Stomach (tissue), 9 donors: ENCODE measurements around the gene TRIP13. TPM values are rescaled to one million over a fixed set of nuclear protein-coding genes. Genes with fewer than 3 reads are reported as not detected.

ENCODE experiments used
- DNase-seq, 2 donors: peaks; one replicate each; pipeline versions ENCODE4 v3.0.0 to v3.0.0-alpha.2; 2013 to 2019
- H3K27ac ChIP-seq, 5 donors: fragments of 200-600 bp in 4 of 5; sonication (generic) in 4 of 5; one replicate each; pipeline ENCODE4 v1.5.1; 2013 to 2019; ENCODE audit warnings: mild to moderate bottlenecking in 1 of 5, moderate library complexity in 1 of 5
- H3K27me3 ChIP-seq, 3 donors: fragments of 200-600 bp; sonication (generic); one replicate each; pipeline ENCODE4 v1.5.1; 2017 to 2019; ENCODE audit warnings: mixed run types in 1 of 3
- H3K36me3 ChIP-seq, 4 donors: fragments of 200-600 bp; sonication (generic); 1 replicate in 3 of 4; 2 replicates in 1 of 4; pipeline ENCODE4 v1.5.1; 2016 to 2019
- H3K4me1 ChIP-seq, 4 donors: fragments of 200-600 bp; sonication (generic); one replicate each; pipeline ENCODE4 v1.5.1; 2016 to 2019
- H3K4me3 ChIP-seq, 4 donors: fragments of 200-600 bp; sonication (generic) in 3 of 4; one replicate each; pipeline ENCODE4 v1.5.1; 2016 to 2019; ENCODE audit warnings: mild to moderate bottlenecking in 1 of 4
- H3K9me3 ChIP-seq, 4 donors: fragments of 200-600 bp; sonication (generic); one replicate each; pipeline ENCODE4 v1.5.1; 2016 to 2019
- EP300 ChIP-seq: sonication (generic); formaldehyde crosslinking; IDR thresholded peaks from one replicate; pipeline ENCODE4 v1.6.1; 2017; ENCODE audit warnings: antibody characterized with exemption
- POLR2A ChIP-seq, 4 donors: fragments of 450-650 bp; IDR thresholded peaks; one replicate each; pipeline ENCODE4 v1.6.1; 2016; ENCODE audit warnings: antibody characterized with exemption in 4 of 4, control low read depth in 2 of 4, mild to moderate bottlenecking in 1 of 4, moderate library complexity in 1 of 4
- POLR2AphosphoS5 ChIP-seq, 3 donors: sonication (generic); formaldehyde crosslinking; IDR thresholded peaks; one replicate each; pipeline ENCODE4 v1.6.1; 2016; ENCODE audit warnings: antibody characterized with exemption in 3 of 3
- WGBS, 5 donors: extraction: QIAGEN DNeasy Blood & Tissue Kit in 3 of 5; methylation state at CpG; one replicate each; pipeline versions ENCODE4 v1.1.5 to v1.1.7; 2013 to 2018; 5-methylcytosine and 5-hydroxymethylcytosine counted together
- intact Hi-C: fragments of 100-400 bp; cut with DNase I; formaldehyde crosslinking; loops from one replicate; pipeline ENCODE4 v1.15.1; 2023; ENCODE audit warnings: low total_unique reads
- polyA plus RNA-seq, 3 donors: library from polyadenylated mRNA; stranded (reverse); fragments of 200-250 nt; gene quantifications; one replicate each; pipeline ENCODE4 v1.2.3, GENCODE V29; 2013
- total RNA-seq, 5 donors: library from RNA; depleted of rRNA; stranded (reverse); fragments of >200 nt; gene quantifications; one replicate each; pipeline versions ENCODE4 v1.1.0 to v1.2.3, GENCODE V29; 2014 to 2016
- TF ChIP-seq, protein P1 (sequence below), 7 experiments: fragments of 450-650 bp in 4 of 7; fragments of 200-600 bp in 3 of 7; sonication (generic) in 3 of 7; IDR thresholded peaks; one replicate each; pipeline ENCODE4 v1.5.1; 2016 to 2019; ENCODE audit warnings: antibody characterized with exemption in 7 of 7, control low read depth in 2 of 7, mild to moderate bottlenecking in 1 of 7
- donor health status: healthy with polysubstance abuse.
- donor health status: Bipolar disorder and iron deficiency.
- donor health status: healthy.

The TRIP13 gene
- total and polyA plus RNA-seq, 8 donors, result 0.58 to 10.4 (median 3.5) TPM; not detected in 1

DNA sequence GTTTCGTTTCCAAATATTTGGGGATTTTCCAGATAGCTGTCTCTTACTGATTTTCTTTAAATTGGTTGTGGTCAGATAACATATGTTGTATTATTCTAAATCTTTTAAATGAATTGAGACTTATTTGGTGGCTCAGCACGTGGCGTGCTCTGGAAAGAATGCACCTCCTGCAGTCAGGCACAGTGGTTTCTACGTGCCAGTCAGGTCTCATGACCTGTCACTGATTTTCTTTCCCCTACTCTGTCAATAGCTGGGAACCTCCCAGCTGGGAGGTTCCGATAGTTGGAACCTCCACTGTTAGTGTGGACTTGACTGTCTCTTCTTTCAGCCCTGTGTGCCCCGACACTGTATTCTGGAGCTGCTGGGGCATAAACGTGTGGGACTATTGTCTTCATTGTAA lies 27.6 kb downstream of the TRIP13 start:
- 84 to 88% (median 85%) methylated on average over 7 of the region's 7 CpGs for WGBS, 5 donors
- H3K9me3 ChIP-seq, result no peaks in the 10 kb centered on the region
- H3K4me3 ChIP-seq, result no peak overlapping the region
- TF ChIP-seq EP300, result no peak
- TF ChIP-seq, protein P1, sequence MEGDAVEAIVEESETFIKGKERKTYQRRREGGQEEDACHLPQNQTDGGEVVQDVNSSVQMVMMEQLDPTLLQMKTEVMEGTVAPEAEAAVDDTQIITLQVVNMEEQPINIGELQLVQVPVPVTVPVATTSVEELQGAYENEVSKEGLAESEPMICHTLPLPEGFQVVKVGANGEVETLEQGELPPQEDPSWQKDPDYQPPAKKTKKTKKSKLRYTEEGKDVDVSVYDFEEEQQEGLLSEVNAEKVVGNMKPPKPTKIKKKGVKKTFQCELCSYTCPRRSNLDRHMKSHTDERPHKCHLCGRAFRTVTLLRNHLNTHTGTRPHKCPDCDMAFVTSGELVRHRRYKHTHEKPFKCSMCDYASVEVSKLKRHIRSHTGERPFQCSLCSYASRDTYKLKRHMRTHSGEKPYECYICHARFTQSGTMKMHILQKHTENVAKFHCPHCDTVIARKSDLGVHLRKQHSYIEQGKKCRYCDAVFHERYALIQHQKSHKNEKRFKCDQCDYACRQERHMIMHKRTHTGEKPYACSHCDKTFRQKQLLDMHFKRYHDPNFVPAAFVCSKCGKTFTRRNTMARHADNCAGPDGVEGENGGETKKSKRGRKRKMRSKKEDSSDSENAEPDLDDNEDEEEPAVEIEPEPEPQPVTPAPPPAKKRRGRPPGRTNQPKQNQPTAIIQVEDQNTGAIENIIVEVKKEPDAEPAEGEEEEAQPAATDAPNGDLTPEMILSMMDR (IDR thresholded peaks at IDR 0.05), result no peak
- H3K36me3 ChIP-seq, result peaks cover 0 to 13% (median 2%) of the 10 kb centered on the region in 4 donors
- peaks cover 0 to 5% (median 5%) of the 10 kb centered on the region in 4 donors for H3K4me1 ChIP-seq
- H3K27ac ChIP-seq, result no peak overlapping the region
- intact Hi-C loops, result loop anchor here (10.0 kb wide), 1 partner anchor 244 kb away; no protein-coding TSS in a partner anchor
- DNase-seq, result no peak
- peaks cover 0 to 20% (median 0%) of the 10 kb centered on the region in 3 donors for H3K27me3 ChIP-seq

DNA sequence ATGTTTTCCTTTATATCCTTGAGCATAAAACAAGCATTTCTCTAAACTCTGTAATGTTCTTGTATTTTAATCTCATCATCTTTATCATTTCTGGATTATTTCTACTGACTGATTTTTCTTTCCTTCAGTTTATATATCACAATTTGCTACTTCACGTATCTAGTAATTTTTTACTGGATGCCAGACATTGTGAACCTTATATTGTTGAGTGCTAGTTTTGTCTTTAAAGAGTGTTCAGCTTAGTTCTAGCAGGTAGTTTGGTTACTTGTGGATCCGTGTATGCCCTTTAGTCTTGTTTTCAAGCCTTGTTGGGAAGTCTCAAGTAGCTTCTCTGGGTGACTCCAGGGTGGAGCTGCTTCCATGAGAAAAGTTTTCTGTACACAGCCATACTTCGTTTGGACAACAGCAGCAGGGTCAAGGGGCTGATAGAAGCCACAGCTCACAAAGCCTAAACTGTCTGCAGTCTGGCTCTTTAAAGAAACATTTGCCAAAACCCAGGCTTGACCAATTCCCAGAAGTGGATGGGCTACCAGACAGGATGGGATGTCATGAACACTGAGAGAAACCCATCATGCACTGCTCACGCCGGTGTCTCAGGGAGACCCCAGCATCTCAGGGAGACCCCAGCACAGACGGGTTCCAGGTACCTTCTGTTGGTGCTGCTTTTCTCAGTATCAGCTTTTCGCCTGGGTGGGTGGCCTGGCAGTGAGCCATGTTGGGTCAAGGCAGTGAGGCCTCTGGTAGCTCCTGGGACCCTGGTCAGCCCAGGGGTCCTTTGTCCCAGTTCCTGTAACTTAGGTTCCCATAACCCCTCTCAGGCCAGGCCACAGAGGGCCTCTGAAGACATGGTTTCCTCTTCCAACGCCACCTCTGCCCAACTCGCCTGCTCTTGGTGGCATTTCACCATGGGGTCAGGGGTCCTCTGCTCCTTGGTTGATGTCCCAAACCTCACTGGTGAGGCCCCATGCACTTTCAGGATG lies 29.1 kb downstream of the TRIP13 start:
- DNase-seq, result no peak
- Histone ChIP-seq H3K36me3 (no peaks in the 10 kb centered on the region), H3K9me3 (no peaks in the 10 kb centered on the region), H3K4me3 (no peak overlapping the region), H3K4me1 (peaks cover 6 to 13% (median 12%) of the 10 kb centered on the region in 4 donors), H3K27me3 (peaks cover 0 to 34% (median 12%) of the 10 kb centered on the region in 3 donors), H3K27ac (no peak overlapping the region)
- intact Hi-C loops, result loop anchor here (10.0 kb wide), 1 partner anchor 243 kb away; no protein-coding TSS in a partner anchor
- WGBS, 5 donors, result 87 to 90% (median 89%) methylated on average over 9 of the region's 9 CpGs
- TF ChIP-seq POLR2AphosphoS5 (IDR thresholded peaks at IDR 0.05) (no peak), POLR2A (IDR thresholded peaks at IDR 0.05) (no peak), EP300 (no peak)
- TF ChIP-seq, protein P1 (IDR thresholded peaks at IDR 0.05), result no peak

DNA sequence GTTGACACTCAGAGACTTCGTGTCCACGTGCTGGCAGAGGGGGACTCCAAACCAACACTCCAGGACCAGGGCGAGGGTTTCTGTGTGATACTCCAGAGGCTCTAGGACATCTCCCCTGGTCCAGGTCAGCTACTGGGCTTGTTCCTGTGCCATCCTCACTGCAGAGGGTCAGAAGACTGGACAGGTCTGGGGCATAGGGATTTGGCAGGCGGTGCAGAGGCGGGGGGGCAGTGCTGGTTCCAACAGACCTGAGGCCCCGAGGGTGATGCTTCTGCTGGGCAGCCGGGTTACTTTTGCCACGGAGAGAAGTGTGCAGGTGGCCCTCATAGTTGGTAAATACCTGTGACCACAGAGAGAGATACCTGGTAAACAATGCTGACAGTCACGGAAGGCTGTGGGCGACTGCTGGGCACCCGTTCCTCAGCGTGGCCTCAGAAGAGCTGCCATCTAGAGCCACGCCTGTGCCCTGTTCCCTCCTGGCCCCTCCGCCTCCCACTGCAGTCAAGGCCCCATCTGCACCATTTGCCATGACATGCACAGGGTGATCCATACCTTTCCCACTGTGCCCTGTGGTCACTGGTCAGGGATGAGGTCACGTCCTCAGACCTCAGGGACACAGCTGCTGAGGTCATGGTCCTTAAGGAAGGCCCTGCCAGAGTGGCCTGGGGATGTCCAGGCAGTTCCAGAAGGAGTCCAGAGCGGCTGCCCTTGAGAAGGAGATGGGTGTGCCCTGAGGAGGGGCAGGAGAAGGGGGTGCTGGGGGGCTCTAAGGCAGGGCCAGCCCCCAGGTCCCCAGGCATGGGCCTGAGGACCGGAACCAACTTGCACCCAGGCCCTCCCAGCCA lies 30.0 kb downstream of the TRIP13 start:
- H3K4me3 ChIP-seq, result no peak overlapping the region
- no peaks in the 10 kb centered on the region for H3K9me3 ChIP-seq
- no peaks in the 10 kb centered on the region for H3K36me3 ChIP-seq
- intact Hi-C loops, result loop anchor here (10.0 kb wide), 1 partner anchor 242 kb away; no protein-coding TSS in a partner anchor
- no peak overlapping the region for H3K27ac ChIP-seq
- WGBS, 5 donors, result 85 to 92% (median 91%) methylated on average over 13 to 17 of the region's 17 CpGs
- H3K4me1 ChIP-seq, result peaks cover 9 to 17% (median 16%) of the 10 kb centered on the region in 4 donors
- no peak for DNase-seq
- peaks cover 0 to 41% (median 16%) of the 10 kb centered on the region in 3 donors for H3K27me3 ChIP-seq
- TF ChIP-seq, protein P1 (IDR thresholded peaks at IDR 0.05), result no peak
- no peak for TF ChIP-seq POLR2AphosphoS5 (IDR thresholded peaks at IDR 0.05)
- TF ChIP-seq POLR2A (IDR thresholded peaks at IDR 0.05), result no peak
- TF ChIP-seq EP300, result no peak
